ENCODE results near the gene TKFC. TPM values are rescaled to one million over a fixed set of nuclear protein-coding genes. Genes with fewer than 3 reads are reported as not detected.

The TKFC gene
- total RNA-seq, 1 experiment from 2014 or later, result 79.6 TPM

DNA sequence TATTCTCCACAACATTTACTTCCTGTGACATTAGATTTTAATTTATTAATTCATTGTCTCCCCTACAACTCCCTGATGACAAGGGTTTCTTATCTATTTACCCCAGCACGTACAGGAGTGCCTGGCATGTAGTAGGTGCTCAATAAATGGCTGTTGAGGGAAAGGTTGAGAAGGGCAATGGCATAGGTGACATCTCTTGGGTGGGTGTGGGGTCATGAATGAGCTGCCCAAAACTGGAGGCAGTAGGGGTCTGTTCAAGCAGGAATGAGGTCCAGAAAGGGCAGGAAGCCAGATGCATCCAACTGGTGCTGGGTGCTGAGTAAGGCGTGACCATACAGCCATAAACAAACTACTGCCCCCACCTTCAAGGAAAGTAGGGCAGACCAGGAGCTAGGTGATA lies 40.7 kb upstream of the TKFC start:
- ChIA-PET POLR2A (no interaction called here), CTCF (no interaction called here)
- TF ChIP-seq, protein P1, sequence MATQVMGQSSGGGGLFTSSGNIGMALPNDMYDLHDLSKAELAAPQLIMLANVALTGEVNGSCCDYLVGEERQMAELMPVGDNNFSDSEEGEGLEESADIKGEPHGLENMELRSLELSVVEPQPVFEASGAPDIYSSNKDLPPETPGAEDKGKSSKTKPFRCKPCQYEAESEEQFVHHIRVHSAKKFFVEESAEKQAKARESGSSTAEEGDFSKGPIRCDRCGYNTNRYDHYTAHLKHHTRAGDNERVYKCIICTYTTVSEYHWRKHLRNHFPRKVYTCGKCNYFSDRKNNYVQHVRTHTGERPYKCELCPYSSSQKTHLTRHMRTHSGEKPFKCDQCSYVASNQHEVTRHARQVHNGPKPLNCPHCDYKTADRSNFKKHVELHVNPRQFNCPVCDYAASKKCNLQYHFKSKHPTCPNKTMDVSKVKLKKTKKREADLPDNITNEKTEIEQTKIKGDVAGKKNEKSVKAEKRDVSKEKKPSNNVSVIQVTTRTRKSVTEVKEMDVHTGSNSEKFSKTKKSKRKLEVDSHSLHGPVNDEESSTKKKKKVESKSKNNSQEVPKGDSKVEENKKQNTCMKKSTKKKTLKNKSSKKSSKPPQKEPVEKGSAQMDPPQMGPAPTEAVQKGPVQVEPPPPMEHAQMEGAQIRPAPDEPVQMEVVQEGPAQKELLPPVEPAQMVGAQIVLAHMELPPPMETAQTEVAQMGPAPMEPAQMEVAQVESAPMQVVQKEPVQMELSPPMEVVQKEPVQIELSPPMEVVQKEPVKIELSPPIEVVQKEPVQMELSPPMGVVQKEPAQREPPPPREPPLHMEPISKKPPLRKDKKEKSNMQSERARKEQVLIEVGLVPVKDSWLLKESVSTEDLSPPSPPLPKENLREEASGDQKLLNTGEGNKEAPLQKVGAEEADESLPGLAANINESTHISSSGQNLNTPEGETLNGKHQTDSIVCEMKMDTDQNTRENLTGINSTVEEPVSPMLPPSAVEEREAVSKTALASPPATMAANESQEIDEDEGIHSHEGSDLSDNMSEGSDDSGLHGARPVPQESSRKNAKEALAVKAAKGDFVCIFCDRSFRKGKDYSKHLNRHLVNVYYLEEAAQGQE (IDR thresholded peaks at IDR 0.05; ENCODE audit: insufficient read depth in 1 of 2, low read depth in 2 of 2, low read length in 1 of 2), result no peak
- TF ChIP-seq SIN3A (IDR thresholded peaks at IDR 0.05; ENCODE audit: borderline replicate concordance, insufficient read depth, low read depth, low read length), result no peak
- no peak for TF ChIP-seq TCF7L2 (IDR thresholded peaks at IDR 0.05; ENCODE audit: low read depth, low read length)
- no peak for TF ChIP-seq POLR2AphosphoS5 (IDR thresholded peaks at IDR 0.05; ENCODE audit: low read depth, low read length)
- TF ChIP-seq, protein P2, sequence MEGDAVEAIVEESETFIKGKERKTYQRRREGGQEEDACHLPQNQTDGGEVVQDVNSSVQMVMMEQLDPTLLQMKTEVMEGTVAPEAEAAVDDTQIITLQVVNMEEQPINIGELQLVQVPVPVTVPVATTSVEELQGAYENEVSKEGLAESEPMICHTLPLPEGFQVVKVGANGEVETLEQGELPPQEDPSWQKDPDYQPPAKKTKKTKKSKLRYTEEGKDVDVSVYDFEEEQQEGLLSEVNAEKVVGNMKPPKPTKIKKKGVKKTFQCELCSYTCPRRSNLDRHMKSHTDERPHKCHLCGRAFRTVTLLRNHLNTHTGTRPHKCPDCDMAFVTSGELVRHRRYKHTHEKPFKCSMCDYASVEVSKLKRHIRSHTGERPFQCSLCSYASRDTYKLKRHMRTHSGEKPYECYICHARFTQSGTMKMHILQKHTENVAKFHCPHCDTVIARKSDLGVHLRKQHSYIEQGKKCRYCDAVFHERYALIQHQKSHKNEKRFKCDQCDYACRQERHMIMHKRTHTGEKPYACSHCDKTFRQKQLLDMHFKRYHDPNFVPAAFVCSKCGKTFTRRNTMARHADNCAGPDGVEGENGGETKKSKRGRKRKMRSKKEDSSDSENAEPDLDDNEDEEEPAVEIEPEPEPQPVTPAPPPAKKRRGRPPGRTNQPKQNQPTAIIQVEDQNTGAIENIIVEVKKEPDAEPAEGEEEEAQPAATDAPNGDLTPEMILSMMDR (IDR thresholded peaks at IDR 0.05), result no peak
- Histone ChIP-seq H3K4me1 (ENCODE audit: control insufficient read depth, insufficient read depth, low read length) (no peaks in the 10 kb centered on the region), H3K4me3 (ENCODE audit: low read depth in 2 of 2, low read length in 2 of 2) (no peak overlapping the region), H3K27ac (ENCODE audit: low read length) (no peak overlapping the region), H3K36me3 (ENCODE audit: control insufficient read depth, insufficient read depth, low read length) (no peaks in the 10 kb centered on the region), H3K27me3 (ENCODE audit: control insufficient read depth, insufficient read depth, low read length) (no peaks in the 10 kb centered on the region), H3K9me3 (ENCODE audit: control insufficient read depth, insufficient read depth, low read depth, low read length) (no peaks in the 10 kb centered on the region)
- ATAC-seq (no peak), DNase-seq (ENCODE audit: low read depth, low spot score) (no peak)
- in situ Hi-C loops (cut with HindIII; ENCODE audit: low pct_unique_long_range_greater_than_20kb, low sequenced_read_pairs) (no loop called here), intact Hi-C loops (cut with micrococcal nuclease; ENCODE audit: unreplicated experiment) (no loop called here)
- no TSS peak for BruUV-seq (replicated peaks)

DNA sequence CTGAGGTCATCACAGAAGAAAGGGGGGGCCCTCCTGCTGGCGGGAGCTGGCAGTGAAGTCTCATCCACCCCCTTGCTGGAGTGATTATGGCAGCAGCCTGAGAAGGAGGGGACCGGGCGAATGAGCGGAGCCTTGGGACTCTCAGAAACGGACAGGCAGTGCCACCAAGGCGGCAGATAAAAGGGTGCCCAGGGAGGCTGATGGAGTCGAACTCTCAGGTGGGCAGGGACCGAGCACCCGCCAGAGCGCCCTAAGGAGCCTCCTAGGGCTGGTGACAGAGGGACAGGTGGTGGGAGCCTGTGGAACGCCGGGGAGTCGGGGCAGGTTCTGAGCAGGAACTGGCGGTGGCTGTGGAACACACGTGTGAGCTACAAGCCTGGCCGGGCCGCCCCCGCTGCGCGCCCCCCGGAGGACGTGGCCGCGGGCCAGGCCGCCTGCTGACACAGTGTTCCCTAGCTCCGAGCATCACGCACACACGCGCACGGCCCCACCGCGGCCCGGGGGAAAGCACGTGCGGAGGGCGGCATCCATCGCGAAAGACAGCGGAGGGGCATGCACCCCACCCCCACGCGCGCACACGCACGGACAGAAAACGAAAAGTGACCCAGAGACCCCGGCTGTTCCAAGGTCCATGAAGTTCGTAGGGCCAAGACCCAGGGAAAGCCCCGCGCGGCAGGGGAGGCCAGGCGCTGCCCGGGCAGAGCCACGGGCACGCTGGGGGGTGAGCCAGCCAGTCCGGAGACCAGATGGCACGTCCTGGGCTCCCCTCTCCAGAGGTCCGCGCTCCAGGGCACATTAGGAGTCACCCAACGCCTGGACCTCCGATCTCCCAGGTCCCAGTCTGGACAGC lies 38.9 kb upstream of the TKFC start:
- no peaks in the 10 kb centered on the region for H3K9me3 ChIP-seq (ENCODE audit: control insufficient read depth, insufficient read depth, low read depth, low read length)
- no peaks in the 10 kb centered on the region for H3K27me3 ChIP-seq (ENCODE audit: control insufficient read depth, insufficient read depth, low read length)
- H3K27ac ChIP-seq (ENCODE audit: low read length), result no peak overlapping the region
- H3K4me3 ChIP-seq (ENCODE audit: low read depth in 2 of 2, low read length in 2 of 2), result peak overlapping the region; percentile 48 to 62
- H3K4me1 ChIP-seq (ENCODE audit: control insufficient read depth, insufficient read depth, low read length), result no peaks in the 10 kb centered on the region
- TF ChIP-seq, protein P2 (IDR thresholded peaks at IDR 0.05), result no peak
- peak; percentile 86 for TF ChIP-seq TCF7L2 (IDR thresholded peaks at IDR 0.05; ENCODE audit: low read depth, low read length)
- intact Hi-C loops (cut with micrococcal nuclease; ENCODE audit: unreplicated experiment) (no loop called here), in situ Hi-C loops (cut with HindIII; ENCODE audit: low pct_unique_long_range_greater_than_20kb, low sequenced_read_pairs) (no loop called here)
- no peak for DNase-seq (ENCODE audit: low read depth, low spot score)
- ChIA-PET CTCF (no interaction called here), POLR2A (interaction anchor here (0.6 to 0.7 kb wide), 2 partner anchors 68 to 129 kb away, joined by 9 to 11 read pairs; partner anchors contain the start of gene TMEM138)
- ATAC-seq, result peak; percentile 74
- H3K36me3 ChIP-seq (ENCODE audit: control insufficient read depth, insufficient read depth, low read length), result 0 out of 2 replicates have a peak, but pooled peaks cover 2% of the 10 kb centered on the region
- no TSS peak for BruUV-seq (replicated peaks)
